GM23338 (cell line): ENCODE data around the gene MCUB.

Experiments
- CREB1 ChIP-seq: fragments of 250-450 bp; sonication (Bioruptor Pico); IDR thresholded peaks from 2 replicates; pipeline ENCODE4 v1.5.0; 2020; ENCODE audit warnings: low read depth, mild to moderate bottlenecking, moderate library complexity
- EZH2 ChIP-seq: fragments of 200-600 bp; sonication (generic); IDR thresholded peaks from one replicate; pipeline ENCODE4 v1.8.0; 2017; ENCODE audit warnings: antibody characterized with exemption, mild to moderate bottlenecking, low read depth; ENCODE audit not compliant: unreplicated experiment
- EZH2phosphoT487 ChIP-seq: fragments of 200-600 bp; sonication (generic); IDR thresholded peaks from one replicate; pipeline ENCODE4 v1.8.1; 2018; ENCODE audit warnings: antibody characterized with exemption; ENCODE audit not compliant: unreplicated experiment
- JUNB ChIP-seq: IDR thresholded peaks from one replicate; pipeline ENCODE4 v1.6.1; 2016; ENCODE audit warnings: antibody characterized with exemption; ENCODE audit not compliant: unreplicated experiment
- POLR2AphosphoS5 ChIP-seq: IDR thresholded peaks from 2 replicates; pipeline ENCODE4 v1.6.1; 2016; ENCODE audit warnings: antibody characterized with exemption, low read depth
- STAT1 ChIP-seq: IDR thresholded peaks from one replicate; pipeline ENCODE4 v1.6.1; 2016; ENCODE audit warnings: antibody characterized with exemption; ENCODE audit not compliant: unreplicated experiment
- ZNF331 ChIP-seq: fragments of 250-450 bp; sonication (Bioruptor Pico); IDR thresholded peaks from 2 replicates; pipeline ENCODE4 v1.5.0; 2020; ENCODE audit warnings: low read depth, mild to moderate bottlenecking, moderate library complexity
- TF ChIP-seq, protein P1 (sequence below), 2 experiments: fragments of 200-600 bp in 1 of 2; sonication (generic) in 1 of 2; conservative IDR thresholded peaks; 2 replicates each; pipeline versions ENCODE4 v1.5.1 to v1.6.1; 2016 to 2017; ENCODE audit warnings: antibody characterized with exemption in 2 of 2, low read depth in 2 of 2, mild to moderate bottlenecking in 2 of 2, moderate library complexity in 1 of 2
- TF ChIP-seq, protein P2 (sequence below): IDR thresholded peaks from one replicate; pipeline ENCODE4 v1.6.1; 2018; ENCODE audit warnings: antibody characterized with exemption; ENCODE audit not compliant: unreplicated experiment

DNA sequence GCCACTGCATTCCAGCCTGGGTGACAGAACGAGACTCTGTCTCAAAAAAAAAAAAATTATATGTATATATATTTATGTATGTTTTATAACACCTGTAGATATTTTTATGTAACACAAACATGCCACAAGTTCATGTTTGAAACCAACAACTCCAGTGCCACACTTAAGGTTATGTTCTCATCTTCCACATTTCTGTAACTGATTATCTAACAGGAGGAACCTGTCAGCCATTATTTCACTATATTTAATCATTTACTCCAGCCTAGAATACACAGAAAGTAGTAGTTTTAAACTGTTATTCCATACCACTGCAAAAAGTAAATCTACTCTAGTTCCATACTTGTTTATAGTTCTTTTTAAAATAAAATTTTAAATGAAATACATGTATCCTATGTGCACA, 32.3 kb downstream of the MCUB start:
- no peak for TF ChIP-seq EZH2
- no peak for TF ChIP-seq EZH2phosphoT487
- TF ChIP-seq, protein P1, sequence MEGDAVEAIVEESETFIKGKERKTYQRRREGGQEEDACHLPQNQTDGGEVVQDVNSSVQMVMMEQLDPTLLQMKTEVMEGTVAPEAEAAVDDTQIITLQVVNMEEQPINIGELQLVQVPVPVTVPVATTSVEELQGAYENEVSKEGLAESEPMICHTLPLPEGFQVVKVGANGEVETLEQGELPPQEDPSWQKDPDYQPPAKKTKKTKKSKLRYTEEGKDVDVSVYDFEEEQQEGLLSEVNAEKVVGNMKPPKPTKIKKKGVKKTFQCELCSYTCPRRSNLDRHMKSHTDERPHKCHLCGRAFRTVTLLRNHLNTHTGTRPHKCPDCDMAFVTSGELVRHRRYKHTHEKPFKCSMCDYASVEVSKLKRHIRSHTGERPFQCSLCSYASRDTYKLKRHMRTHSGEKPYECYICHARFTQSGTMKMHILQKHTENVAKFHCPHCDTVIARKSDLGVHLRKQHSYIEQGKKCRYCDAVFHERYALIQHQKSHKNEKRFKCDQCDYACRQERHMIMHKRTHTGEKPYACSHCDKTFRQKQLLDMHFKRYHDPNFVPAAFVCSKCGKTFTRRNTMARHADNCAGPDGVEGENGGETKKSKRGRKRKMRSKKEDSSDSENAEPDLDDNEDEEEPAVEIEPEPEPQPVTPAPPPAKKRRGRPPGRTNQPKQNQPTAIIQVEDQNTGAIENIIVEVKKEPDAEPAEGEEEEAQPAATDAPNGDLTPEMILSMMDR (conservative IDR thresholded peaks at IDR 0.05; ENCODE audit: low read depth in 2 of 2), result no peak
- TF ChIP-seq POLR2AphosphoS5, result no peak
- no peak for TF ChIP-seq STAT1
- no peak for TF ChIP-seq CREB1 (CRISPR knock-in tag)
- TF ChIP-seq, protein P2, sequence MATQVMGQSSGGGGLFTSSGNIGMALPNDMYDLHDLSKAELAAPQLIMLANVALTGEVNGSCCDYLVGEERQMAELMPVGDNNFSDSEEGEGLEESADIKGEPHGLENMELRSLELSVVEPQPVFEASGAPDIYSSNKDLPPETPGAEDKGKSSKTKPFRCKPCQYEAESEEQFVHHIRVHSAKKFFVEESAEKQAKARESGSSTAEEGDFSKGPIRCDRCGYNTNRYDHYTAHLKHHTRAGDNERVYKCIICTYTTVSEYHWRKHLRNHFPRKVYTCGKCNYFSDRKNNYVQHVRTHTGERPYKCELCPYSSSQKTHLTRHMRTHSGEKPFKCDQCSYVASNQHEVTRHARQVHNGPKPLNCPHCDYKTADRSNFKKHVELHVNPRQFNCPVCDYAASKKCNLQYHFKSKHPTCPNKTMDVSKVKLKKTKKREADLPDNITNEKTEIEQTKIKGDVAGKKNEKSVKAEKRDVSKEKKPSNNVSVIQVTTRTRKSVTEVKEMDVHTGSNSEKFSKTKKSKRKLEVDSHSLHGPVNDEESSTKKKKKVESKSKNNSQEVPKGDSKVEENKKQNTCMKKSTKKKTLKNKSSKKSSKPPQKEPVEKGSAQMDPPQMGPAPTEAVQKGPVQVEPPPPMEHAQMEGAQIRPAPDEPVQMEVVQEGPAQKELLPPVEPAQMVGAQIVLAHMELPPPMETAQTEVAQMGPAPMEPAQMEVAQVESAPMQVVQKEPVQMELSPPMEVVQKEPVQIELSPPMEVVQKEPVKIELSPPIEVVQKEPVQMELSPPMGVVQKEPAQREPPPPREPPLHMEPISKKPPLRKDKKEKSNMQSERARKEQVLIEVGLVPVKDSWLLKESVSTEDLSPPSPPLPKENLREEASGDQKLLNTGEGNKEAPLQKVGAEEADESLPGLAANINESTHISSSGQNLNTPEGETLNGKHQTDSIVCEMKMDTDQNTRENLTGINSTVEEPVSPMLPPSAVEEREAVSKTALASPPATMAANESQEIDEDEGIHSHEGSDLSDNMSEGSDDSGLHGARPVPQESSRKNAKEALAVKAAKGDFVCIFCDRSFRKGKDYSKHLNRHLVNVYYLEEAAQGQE, result no peak
- TF ChIP-seq JUNB, result no peak
- no peak for TF ChIP-seq ZNF331
